ENCODE measurements around the gene CCDC178.
"Not testable (repeated sequence)": the region's sequence is repeated elsewhere in the genome, so short reads cannot be mapped to it uniquely, and the experiment has no call there.

Gene CCDC178

GRCh38 chr18:32974421-32975162 lies 465.9 kb downstream of the CCDC178 start:
- DNase-seq (ENCODE audit: extremely low spot score), result no peak
- POLR2A ChIA-PET, result no interaction called here
- CTCF ChIA-PET, result interaction anchor here (2.6 kb wide), 1 partner anchor 9 kb away, joined by 8 read pairs; no protein-coding TSS in a partner anchor

DNA sequence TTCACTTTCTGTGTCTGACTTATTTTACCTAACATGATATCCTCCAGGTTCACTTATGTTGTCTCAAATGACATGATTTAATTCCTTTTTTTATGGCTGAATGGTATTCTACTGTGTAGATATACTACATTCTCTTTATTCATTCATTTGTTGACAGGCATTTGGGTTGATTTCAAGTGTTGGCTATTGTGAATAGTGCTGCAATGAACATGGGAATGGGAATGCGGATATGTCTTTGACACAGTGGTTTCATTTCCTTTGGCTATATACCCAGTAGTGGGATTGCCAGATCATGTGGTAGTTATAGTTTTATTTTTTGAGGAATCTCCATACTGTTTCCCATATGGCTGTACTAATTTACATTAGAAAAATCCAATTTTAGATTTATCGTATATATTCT lies 472.3 kb downstream of the CCDC178 start:
- no peak for DNase-seq (ENCODE audit: extremely low spot score)
- CTCF ChIA-PET, result no interaction called here
- no peak for TF ChIP-seq CTCF (IDR thresholded peaks at IDR 0.05; ENCODE audit: control extremely low read depth, extremely low read depth, low read depth, missing control alignments)
- POLR2A ChIA-PET, result no interaction called here

More at GRCh38 chr18:32974421-32975162, 465.9 kb downstream of the CCDC178 start:
- TF ChIP-seq CTCF (IDR thresholded peaks at IDR 0.05; ENCODE audit: control extremely low read depth, extremely low read depth, low read depth, missing control alignments), result no peak

DNA sequence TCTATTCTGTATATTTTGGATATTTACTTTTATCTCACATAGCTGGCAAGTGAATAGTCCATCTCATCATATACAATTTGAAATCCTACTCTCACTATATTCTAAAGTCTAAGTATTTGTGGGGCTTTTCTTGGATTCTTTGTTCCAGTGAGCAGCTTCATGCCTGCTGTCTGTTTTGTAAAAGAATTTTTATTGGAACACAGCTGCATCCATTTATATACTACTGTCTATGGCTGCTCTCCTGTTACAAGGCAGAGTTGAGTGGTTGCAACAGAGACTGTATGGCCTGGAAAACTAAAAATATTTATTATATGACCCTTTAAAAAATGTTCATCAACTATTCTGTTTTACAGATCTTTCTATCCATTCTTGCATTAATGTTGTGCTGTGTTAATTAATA lies 474.4 kb downstream of the CCDC178 start:
- POLR2A ChIA-PET, result no interaction called here
- no peak for TF ChIP-seq CTCF (IDR thresholded peaks at IDR 0.05; ENCODE audit: control extremely low read depth, extremely low read depth, low read depth, missing control alignments)
- CTCF ChIA-PET, result no interaction called here
- no peak for DNase-seq (ENCODE audit: extremely low spot score)

- POLR2A ChIA-PET, result no interaction called here
- CTCF ChIA-PET, result no interaction called here
- TF ChIP-seq CTCF (IDR thresholded peaks at IDR 0.05; ENCODE audit: control extremely low read depth, extremely low read depth, low read depth, missing control alignments), result no peak
- no peak for DNase-seq (ENCODE audit: extremely low spot score)
Observed at GRCh38 chr18:32961538-32961937, 479.0 kb downstream of the CCDC178 start.

DNA sequence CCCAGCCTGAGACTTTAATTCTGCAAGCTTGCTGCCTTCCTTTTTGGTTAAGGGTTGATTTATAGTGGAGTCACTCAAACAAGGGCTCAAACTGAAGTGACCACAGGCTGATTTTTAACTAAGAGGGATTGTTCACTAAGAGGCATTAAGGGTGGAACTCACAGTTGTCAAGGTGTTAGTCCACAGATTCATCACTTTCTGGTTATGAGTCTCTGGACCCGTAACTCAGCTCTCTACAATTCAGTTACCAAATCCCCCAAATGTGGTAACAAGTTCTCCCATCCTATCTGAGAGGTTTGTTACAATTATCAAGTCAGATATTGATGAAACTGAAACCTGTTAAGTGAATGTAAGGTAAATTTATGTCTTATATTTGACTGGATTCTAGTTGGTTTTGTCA lies 481.8 kb downstream of the CCDC178 start:
- no peak for DNase-seq (ENCODE audit: extremely low spot score)
- POLR2A ChIA-PET, result no interaction called here
- no peak for TF ChIP-seq CTCF (IDR thresholded peaks at IDR 0.05; ENCODE audit: control extremely low read depth, extremely low read depth, low read depth, missing control alignments)
- CTCF ChIA-PET, result no interaction called here

DNA sequence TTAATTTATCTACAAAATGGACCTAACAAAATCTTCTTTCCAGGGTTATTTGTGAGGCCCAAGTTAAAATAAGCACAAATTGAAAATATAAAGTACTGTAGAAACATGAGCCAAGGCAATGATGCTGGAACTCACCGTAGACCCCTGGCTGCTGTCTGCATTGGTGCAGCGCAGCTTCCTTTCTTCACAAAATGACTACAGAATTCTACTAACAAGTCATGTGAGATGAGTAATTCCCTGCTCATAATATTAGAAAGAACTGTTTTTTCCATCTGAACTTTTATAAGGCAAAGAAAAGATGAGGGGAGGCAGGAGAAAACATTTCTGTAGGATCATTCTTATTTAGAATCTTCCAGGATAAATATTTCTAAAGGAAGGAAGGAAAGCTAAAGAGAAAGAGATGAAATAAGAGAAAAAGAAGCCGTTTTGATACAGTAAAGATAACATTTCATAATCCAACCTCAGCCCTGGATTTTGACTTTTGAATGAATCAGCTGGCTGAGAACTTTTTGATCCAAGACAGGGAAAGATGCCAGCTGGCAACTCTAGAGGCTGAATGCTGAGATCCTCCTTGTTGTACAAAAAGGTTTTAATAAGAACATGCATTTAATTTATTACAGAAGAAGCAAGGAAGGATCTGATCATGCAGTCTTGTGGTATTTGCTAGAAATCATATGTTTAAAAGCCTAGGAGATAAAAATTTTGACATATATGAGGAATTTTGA lies 483.8 kb downstream of the CCDC178 start:
- TF ChIP-seq CTCF (IDR thresholded peaks at IDR 0.05; ENCODE audit: control extremely low read depth, extremely low read depth, low read depth, missing control alignments), result no peak
- CTCF ChIA-PET, result no interaction called here
- POLR2A ChIA-PET, result no interaction called here
- DNase-seq (ENCODE audit: extremely low spot score), result no peak

GRCh38 chr18:32952318-32952717 lies 488.2 kb downstream of the CCDC178 start:
- CTCF ChIA-PET; POLR2A ChIA-PET; DNase-seq (ENCODE audit: extremely low spot score): not testable (repeated sequence)

Measured in GM10248 (cell line).